Left cardiac atrium (tissue), 4 donors: ENCODE results near the gene PRSS21. TPM values are rescaled to one million over a fixed set of nuclear protein-coding genes. Genes with fewer than 3 reads are reported as not detected.

Source experiments
- ATAC-seq, 2 donors: fragments of 200-7000 bp; cut with Tn5 transposase; one replicate each; pipeline ENCODE4 v1.9.1; 2020; ENCODE audit warnings: mild to moderate bottlenecking in 2 of 2, moderate library complexity in 2 of 2
- DNase-seq: peaks from one replicate; pipeline ENCODE4 v3.0.0-alpha.2; 2020
- intact Hi-C, 2 donors: fragments of 100-400 bp; cut with DNase I; formaldehyde crosslinking; loops; one replicate each; pipeline versions ENCODE4 v1.14.1 to v1.15.1; 2022 to 2023
- total RNA-seq, 2 donors: library from RNA; stranded (reverse); fragmentation: NEBNext Ultra II Directional; extraction: Animal tissue kit (Norgen Biotek cat#: 25700); gene quantifications; one replicate each; pipeline ENCODE4 v1.2.1, GENCODE V29; 2021
- donor health status: DM: no; HTN: yes; CAD: no.
- donor health status: DM: no; HTN: yes; CAD: no; lungs with severe emphysema.
- donor health status: DM: yes; HTN: yes; CAD: no.
- donor health status: Dilated cardiomyopathy.

Gene PRSS21
- total RNA-seq, 2 donors from 2014 or later, result not detected

DNA sequence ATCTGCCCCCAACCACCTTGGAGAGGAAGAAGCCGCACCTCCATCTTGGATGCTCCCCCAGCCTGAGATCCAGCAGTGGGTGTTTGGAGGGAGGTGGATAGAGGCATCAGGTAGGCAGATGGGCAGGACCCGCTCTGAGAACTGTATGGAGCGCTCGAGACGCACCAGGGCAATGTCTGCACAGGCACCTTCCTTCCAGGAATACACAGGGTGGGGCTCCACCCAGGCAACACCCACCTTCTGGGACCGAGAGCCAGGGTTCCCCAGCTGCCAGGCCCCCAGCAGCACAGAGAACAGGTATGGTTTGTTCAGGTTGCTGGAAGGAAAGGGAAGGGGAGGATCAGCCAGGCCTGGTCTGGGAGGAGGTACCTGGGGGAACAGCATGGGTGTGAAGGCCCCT, 38.5 kb downstream of the PRSS21 start:
- no peak for ATAC-seq
- intact Hi-C loops, result no loop called here
- no peak for DNase-seq

DNA sequence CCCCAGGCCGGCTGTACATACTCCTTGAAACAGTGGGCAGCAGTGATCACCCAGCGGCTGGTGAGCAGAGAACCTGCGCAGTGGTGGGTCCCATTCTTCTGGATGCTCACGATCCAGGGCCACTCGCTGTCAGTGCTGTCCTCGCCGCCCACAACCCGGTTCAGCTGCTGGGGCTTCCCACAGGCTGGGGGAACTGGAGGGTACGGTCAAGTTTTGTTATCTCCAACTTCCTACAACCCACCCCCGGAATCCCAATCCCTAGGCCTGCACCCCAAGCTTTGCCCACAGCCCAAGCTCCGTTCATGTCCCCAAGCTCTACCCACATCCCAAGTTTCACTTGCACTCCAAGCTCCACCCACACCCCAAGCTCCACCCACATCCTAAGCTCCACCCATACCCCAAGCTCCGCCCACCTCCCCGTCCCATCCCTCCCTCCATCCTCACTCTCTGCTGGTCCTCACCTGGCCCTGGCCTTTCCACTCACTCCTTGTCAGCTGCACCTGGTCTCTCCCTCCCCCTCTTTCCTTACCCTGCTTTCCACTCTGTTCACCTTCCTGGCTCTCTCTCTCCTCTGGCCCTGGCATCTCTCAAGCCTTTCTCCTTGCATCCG, 39.1 kb downstream of the PRSS21 start:
- no peak for ATAC-seq
- intact Hi-C loops, result no loop called here
- no peak for DNase-seq

DNA sequence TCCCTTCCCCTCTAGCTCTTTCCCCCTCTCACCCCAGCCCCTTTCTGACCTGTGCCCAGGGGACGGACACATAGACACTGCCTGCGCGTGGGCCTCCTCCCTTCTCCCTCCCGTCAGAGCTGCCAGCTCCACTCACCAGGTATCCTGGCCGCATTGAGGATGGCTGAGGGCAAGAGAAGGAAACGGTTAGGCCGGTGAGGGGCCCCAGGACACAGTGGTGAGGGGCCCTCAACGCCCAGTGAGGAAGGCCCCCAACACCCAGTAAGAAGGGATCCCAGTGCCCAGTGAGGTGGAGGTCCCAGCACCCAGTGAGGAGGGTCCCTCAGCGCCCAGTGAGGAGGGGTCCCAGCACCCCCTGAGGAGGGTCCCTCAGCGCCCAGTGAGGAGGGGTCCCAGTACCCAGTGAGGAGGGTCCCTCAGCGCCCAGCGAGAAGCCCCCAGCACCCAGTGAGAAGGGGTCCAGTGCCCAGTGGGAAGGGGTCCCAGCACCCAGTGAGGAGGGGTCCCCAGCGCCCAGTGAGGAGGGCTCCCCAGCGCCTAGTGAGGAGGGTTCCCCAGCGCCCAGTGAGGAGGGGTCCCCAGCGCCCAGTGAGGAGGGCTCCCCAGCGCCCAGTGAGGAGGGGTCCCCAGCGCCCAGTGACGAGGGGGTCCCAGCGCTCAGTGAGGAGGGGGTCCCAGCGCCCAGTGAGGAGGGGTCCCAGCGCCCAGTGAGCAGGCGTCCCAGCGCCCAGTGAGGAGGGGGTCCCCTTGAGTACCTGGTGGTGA, 39.8 kb downstream of the PRSS21 start:
- DNase-seq, result no peak
- no peak for ATAC-seq
- intact Hi-C loops, result no loop called here

DNA sequence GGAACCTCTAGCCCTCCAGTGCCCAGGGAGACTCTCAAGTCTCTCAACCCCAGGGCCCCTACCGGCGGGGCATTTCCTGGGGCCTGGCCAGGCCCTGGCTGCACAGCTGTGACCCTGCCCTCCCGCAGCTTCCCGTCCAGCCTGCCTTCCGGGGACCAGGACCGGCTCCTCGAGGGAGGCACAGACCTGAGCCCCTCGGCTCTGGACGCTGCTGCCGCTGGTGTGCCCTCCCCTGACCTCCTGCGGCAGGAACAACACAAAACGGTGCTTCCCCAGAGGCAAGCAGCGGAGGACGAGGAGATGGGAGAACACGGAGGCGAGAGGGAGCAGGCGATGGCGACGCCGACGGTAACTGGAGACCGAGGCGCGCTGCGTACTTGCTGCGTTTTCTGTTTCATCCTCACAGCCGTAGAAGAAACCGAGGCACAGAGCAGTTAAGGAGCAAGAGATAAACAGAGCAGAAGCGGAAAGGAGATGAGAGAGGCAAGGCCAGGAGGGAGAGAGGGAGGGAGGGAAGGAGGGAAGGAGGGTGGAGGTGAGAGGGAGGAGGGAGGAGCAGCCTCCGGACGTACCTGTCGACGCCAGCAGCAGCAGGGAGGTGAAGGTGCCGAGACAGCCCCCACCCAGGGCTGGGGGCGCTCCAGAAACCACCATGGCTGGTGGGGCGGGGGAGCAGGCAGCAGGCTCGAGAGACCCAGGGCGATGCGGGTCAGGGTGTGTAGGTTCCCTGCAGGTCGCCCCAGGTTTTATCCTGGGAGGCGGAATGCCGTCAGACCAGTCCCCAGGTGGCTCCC, 40.6 kb downstream of the PRSS21 start, which contains the start of gene PRSS22:
Gene PRSS22 (minus strand): TSS at position 720 of the 794 bp plus-strand sequence. CDS start 66 bp downstream, at position 654.
- no peak for DNase-seq
- no peak for ATAC-seq
- intact Hi-C loops, result no loop called here

DNA sequence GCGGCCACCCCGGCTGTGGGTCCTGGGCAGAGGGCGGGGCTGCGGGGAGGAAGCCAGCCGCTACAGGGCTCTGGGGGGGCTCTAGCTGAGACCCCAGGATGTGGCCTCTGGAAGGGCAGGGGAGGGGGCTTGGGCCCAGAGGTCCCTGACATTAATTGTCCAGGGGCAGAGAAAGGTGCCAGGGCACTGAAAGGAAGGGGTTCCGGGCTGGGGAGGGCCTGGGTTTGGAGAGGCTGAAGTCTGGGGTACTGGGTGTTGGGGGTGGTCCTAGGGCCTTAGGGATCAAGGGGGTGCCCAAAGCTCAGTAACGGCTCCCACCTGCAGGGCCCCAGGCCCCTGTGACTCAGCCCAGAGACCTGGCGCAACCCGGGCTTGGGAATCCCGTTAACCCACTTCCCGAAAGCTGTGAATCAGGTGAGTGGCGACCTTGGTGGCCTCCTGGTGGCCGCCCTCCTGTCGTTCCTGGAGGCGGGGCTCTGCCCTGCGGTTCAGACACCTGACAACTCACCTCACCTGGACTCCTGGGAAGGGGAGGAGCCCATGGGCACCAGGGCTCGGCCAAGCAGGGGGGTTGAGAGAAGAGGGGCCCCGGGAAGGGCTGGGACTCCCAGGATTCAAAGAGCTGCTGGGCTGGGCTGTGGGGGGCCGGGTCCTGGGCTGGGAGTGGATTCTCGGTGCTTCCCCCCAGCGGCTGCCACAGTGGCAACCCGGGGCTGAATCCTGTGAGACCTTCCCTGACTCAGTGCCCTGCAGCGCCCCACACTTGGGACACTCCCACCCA, 41.4 kb downstream of the PRSS21 start:
- ATAC-seq (no peak), DNase-seq (no peak)
- intact Hi-C loops, result no loop called here

DNA sequence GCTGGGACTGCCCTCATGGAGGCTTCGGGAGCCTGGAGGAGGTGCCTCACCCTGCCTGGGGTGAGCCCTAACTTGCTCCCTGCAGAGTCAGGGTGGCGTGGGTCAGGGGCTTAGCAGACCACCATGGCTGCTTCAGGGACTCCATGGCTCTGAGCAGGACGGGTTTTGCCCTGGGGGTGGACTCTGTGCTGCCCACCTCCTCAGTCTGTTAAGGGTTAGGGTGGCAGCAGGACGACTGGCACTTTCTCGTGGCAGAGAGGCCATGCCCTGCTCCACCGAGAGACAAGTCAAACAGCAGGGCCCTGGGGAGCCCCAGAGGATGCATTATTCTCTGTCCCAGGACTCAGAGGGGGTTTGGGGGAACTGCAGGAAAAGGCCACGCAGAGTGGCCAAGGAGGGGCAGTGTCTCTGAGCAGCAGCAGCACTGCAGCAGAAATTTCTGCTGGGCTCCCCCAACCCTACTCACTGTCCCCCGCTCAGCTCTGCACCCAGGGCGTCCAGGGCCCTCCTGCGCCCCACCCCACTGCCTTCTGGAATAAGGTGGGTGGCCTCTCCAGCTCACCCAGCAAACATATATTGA, 42.7 kb downstream of the PRSS21 start:
- no peak for DNase-seq
- intact Hi-C loops, result no loop called here
- ATAC-seq, result no peak

DNA sequence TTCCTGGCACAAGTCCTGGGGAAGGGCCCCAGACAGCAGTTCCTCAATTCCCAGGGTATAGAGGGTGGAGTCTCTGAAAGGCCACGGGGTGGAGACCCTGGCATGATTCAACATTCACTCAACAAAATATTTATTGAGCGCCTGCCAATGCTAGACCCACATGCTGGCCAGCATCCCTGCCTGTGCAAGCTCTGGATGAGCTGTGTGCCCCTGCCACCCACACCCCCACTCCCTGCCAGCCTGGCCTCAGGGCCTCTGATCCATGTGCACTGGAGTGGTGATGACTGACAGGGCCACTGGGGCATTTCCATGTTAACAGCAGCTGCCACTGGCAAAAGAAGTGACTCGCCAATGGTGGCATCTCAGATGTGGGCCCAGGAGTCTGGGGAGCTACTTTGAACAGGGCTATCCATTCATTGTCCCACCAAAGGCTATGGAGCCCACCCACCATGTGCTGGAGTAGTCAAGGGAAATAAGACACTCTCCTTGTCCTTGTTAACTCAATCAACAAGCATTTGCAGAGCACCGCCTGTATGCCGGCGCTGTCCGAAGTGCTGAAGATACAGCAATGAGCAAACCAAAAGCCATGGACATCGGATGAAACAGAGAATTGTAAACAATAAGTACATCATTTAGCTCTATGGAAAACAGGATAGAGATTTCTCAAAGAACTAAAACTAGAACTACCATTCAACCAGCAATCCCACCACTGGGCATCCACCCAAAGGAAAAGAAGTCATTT, 44.0 kb downstream of the PRSS21 start:
- DNase-seq (no peak), ATAC-seq (no peak)
- intact Hi-C loops, result no loop called here

DNA sequence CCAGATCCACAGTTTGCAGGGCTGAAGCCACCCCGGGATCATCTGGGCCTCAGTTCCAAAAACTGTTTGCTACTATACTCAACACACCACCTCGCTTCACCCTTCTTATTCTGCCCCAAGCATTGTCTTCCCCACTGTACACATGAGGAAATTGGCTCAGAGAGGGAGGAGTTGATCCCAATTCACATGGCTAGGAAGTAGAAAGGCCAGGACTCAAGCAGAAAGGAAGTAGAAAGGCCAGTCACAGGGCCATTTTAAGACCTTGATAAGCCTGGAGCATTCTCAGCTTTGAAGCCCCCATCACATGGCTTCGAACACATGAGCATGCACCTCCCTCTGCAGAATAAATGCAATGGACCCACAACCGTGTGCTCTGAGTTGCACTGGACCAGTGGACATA, 48.6 kb downstream of the PRSS21 start:
- intact Hi-C loops, result no loop called here
- DNase-seq (no peak), ATAC-seq (no peak)

DNA sequence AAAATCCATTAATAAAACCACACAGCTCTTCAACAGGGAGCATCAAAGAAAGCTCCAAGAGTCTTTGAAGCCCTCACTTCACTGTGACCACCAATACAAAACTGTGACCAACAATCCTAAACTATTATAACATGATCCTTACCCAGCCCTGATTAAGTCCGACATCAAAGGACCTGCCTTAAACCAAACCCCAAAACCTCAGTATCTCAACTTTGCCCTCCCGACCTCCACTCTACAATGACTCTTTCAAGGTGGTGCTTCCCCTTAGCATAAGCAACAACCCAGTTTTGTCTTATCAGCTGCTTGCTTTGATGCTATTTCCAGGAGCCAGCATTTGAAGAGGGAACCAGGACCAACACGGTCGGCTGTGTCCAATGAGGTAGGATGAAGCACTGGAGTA, 49.4 kb downstream of the PRSS21 start:
- intact Hi-C loops, result no loop called here
- DNase-seq (no peak), ATAC-seq (no peak)

DNA sequence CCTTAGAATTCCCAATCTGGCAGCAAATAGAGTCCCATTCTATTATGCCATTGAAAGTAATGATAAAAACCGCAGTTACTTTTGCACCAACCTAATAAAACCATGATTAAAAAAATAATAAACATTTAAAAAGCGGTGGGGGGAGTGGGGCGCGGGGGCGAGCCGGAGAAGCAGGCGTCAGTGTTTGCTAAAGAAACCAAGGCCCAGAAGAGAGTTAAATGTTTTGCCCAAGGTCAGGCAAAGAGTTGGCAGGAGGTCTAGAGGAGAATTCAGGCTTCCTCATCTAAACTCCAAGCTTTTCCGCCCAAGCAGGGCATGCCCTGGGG, 50.6 kb downstream of the PRSS21 start:
- DNase-seq, result no peak
- intact Hi-C loops, result no loop called here
- no peak for ATAC-seq

DNA sequence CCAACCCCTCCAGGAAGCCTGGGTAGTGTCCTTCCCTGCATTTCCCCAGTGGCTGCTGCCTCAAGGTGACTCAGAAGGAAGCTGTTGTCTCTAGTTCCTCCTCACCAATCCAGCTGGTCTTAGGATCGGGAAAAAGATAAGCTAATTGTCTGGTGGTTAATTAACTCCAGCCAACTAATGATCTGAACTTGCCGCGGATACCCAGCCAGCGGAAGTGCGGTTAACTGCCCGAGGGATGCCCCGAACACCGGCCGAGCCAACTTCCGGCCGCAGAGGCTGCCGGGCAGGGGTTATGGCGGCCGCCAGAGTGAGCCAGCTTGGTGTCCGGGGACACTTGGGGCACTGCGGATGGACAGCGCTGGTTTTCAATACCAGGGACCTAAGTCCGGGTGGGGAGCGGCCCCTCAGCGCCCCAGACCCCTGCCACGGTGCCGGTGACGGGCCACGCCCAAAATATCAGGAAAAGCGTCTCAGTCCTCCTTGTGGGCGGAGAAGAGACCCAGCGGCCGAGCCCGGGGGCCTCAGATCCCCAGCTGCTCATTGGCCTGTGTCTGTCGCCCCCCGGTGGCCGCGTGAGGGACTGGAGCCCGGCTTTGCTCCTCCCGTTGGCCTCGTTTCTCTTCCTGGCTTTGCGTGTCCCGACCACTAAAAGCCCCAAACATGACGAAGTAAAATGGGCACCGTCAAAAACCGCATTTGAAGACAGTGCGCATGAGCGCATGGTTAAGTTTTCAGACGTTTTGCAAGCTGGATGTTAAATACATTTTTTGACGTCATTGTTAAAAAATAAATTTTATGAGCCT, 51.2 kb downstream of the PRSS21 start:
- peak; percentile 98 to 99 for ATAC-seq
- intact Hi-C loops, result no loop called here
- peak; percentile 95 for DNase-seq

Other genes starting within 250 kb of the PRSS21 start
- gene KCTD5, start 134.7 kb upstream of the PRSS21 start, total RNA-seq, result 10 to 100 TPM; 11.6 to 15.2 TPM
- under 1 TPM; 0.44 to 0.65 TPM for gene PRSS27, start 97.0 kb upstream of the PRSS21 start, total RNA-seq
- gene SRRM2, start 64.6 kb upstream of the PRSS21 start, total RNA-seq, result 100 to 1,000 TPM; 266 to 321 TPM
- gene ELOB, start 40.0 kb upstream of the PRSS21 start, total RNA-seq, result 100 to 1,000 TPM; 262 to 270 TPM
- gene PRSS33, start 29.7 kb upstream of the PRSS21 start, total RNA-seq, result not detected
- not detected for gene PRSS41, start 18.8 kb upstream of the PRSS21 start, total RNA-seq
- gene ZG16B, start 13.1 kb downstream of the PRSS21 start, total RNA-seq, result under 1 TPM in 1 of 2 donors, not detected in 1; 0.27 TPM
- not detected for gene PRSS22, start 40.9 kb downstream of the PRSS21 start, total RNA-seq
- gene FLYWCH2, start 66.0 kb downstream of the PRSS21 start, total RNA-seq, result 10 to 100 TPM; 27.1 to 29.1 TPM
- gene FLYWCH1, start 94.7 kb downstream of the PRSS21 start, total RNA-seq, result 10 to 100 TPM; 31.4 to 35.1 TPM
- not detected for gene KREMEN2, start 147.0 kb downstream of the PRSS21 start, total RNA-seq
- 10 to 100 TPM in 1 of 2 donors, 1 to 10 TPM in 1; 5.8 to 10.1 TPM for gene PAQR4, start 152.1 kb downstream of the PRSS21 start, total RNA-seq
- gene PKMYT1, start 163.2 kb downstream of the PRSS21 start, total RNA-seq, result 1 to 10 TPM in 1 of 2 donors, under 1 TPM in 1; 0.97 to 2.9 TPM
- under 1 TPM; 0.24 TPM for gene CLDN9, start 195.7 kb downstream of the PRSS21 start, total RNA-seq
- not detected for gene CLDN6, start 200.9 kb downstream of the PRSS21 start, total RNA-seq
- 10 to 100 TPM; 24.3 to 72.4 TPM for gene TNFRSF12A, start 203.1 kb downstream of the PRSS21 start, total RNA-seq
- 10 to 100 TPM; 28.4 to 46.1 TPM for gene HCFC1R1, start 206.7 kb downstream of the PRSS21 start, total RNA-seq
- gene THOC6, start 206.8 kb downstream of the PRSS21 start, total RNA-seq, result 10 to 100 TPM; 11.8 to 18.2 TPM
- gene BICDL2, start 219.7 kb downstream of the PRSS21 start, total RNA-seq, result not detected
- gene MMP25, start 229.3 kb downstream of the PRSS21 start, total RNA-seq, result 1 to 10 TPM; 1.5 to 2.3 TPM
- 10 to 100 TPM; 51.7 to 64.0 TPM for gene IL32, start 248.4 kb downstream of the PRSS21 start, total RNA-seq